Pancreas (tissue), 10 donors: Measurements from ENCODE around the gene OR10G3. TPM values are rescaled to one million over a fixed set of nuclear protein-coding genes. Genes with fewer than 3 reads are reported as not detected.

Experiments used
- ATAC-seq, 4 donors: fragments of 200-7000 bp; cut with Tn5 transposase; one replicate each; pipeline versions ENCODE4 v1.8.0 to v1.9.1; 2020; ENCODE audit warnings: mild to moderate bottlenecking in 4 of 4, moderate library complexity in 4 of 4
- DNase-seq, 6 donors: peaks; one replicate each; pipeline ENCODE4 v3.0.0-alpha.2; 2020
- FAIRE-seq: peaks from 2 replicates; lab custom pipeline; 2012; peaks lifted over from hg19 to GRCh38; lab: Jason Lieb, UNC
- H3K27ac ChIP-seq, 4 donors: fragments of 200-600 bp; sonication (generic); 1 replicate in 3 of 4; 2 replicates in 1 of 4; pipeline versions ENCODE4 v1.5.0 to v1.8.0; 2020
- H3K27me3 ChIP-seq, 4 donors: fragments of 200-600 bp; one replicate each; pipeline ENCODE4 v1.8.0; 2021
- H3K36me3 ChIP-seq, 3 donors: fragments of 200-600 bp; sonication (generic) in 1 of 3; one replicate each; pipeline versions ENCODE4 v1.5.0 to v1.8.0; 2020 to 2021
- H3K4me1 ChIP-seq, 3 donors: fragments of 200-600 bp; one replicate each; pipeline ENCODE4 v1.8.0; 2021
- H3K4me3 ChIP-seq, 4 donors: fragments of 200-600 bp; sonication (generic) in 2 of 4; one replicate each; pipeline versions ENCODE4 v1.5.0 to v1.8.0; 2020 to 2021
- H3K9me3 ChIP-seq, 4 donors: fragments of 200-600 bp; one replicate each; pipeline ENCODE4 v1.8.0; 2021
- WGBS, 2 donors: extraction: QIAGEN DNeasy Blood & Tissue Kit; methylation state at CpG; one replicate each; pipeline ENCODE4 v1.1.7; 2013; 5-methylcytosine and 5-hydroxymethylcytosine counted together
- intact Hi-C, 3 donors: fragments of 100-400 bp; cut with DNase I; formaldehyde crosslinking; loops; one replicate each; pipeline versions ENCODE4 v1.11.1 to v1.14.2; 2022
- polyA plus RNA-seq, 2 donors: library from polyadenylated mRNA; stranded (reverse); fragments of 200-250 nt; gene quantifications; one replicate each; pipeline ENCODE4 v1.2.3, GENCODE V29; 2013
- total RNA-seq, 6 donors: library from RNA; stranded (reverse); fragmentation: NEBNext Ultra II Directional in 4 of 6; extraction: Animal tissue kit (Norgen Biotek cat#: 25700) in 4 of 6; gene quantifications; one replicate each; pipeline versions ENCODE4 v1.2.1 to v1.2.4, GENCODE V29; 2021 to 2023
- TF ChIP-seq, protein P1 (sequence below), 4 donors: fragments of 200-600 bp; sonication (generic) in 3 of 4; IDR thresholded peaks; one replicate each; pipeline versions ENCODE4 v1.5.0 to v1.8.0; 2021; ENCODE audit warnings: antibody characterized with exemption in 4 of 4
- donor health status: healthy with polysubstance abuse.
- donor health status: DM: no; HTN: no; CAD: no; lungs with moderate emphysema.
- donor health status: DM: no; HTN: no; CAD: no.
- donor health status: control.
- donor health status: control.
- donor health status: Bipolar disorder and iron deficiency.
- donor health status: DM: yes; HTN: yes; CAD: no.
- donor health status: DM: no; HTN: no; CAD: no.
- donor health status: DM: no; HTN: no; CAD: no.
- donor health status: DM: yes; HTN: yes; CAD: no.

Gene OR10G3
- total and polyA plus RNA-seq, 8 donors = not detected

DNA sequence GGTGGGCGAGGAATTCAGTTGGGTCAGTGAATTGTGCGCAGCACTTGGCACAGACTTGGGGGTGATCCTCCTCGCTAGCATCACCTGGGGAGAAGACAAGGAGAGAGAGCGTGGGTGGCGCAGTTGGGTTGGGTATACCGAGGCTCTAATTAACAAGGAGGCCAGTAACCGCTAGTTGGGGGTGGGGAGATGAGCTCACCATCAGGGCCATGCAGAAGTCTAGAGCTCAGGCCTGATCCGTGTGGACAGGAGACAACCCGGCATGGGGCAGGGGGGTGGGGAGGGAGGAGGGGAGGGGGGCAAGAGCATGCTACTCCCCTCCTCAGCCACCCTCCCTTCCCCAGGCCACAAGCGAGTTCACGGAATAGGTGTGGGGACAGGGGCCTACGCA is 54.3 kb downstream of the OR10G3 start:
- intact Hi-C loops = no loop called here

DNA sequence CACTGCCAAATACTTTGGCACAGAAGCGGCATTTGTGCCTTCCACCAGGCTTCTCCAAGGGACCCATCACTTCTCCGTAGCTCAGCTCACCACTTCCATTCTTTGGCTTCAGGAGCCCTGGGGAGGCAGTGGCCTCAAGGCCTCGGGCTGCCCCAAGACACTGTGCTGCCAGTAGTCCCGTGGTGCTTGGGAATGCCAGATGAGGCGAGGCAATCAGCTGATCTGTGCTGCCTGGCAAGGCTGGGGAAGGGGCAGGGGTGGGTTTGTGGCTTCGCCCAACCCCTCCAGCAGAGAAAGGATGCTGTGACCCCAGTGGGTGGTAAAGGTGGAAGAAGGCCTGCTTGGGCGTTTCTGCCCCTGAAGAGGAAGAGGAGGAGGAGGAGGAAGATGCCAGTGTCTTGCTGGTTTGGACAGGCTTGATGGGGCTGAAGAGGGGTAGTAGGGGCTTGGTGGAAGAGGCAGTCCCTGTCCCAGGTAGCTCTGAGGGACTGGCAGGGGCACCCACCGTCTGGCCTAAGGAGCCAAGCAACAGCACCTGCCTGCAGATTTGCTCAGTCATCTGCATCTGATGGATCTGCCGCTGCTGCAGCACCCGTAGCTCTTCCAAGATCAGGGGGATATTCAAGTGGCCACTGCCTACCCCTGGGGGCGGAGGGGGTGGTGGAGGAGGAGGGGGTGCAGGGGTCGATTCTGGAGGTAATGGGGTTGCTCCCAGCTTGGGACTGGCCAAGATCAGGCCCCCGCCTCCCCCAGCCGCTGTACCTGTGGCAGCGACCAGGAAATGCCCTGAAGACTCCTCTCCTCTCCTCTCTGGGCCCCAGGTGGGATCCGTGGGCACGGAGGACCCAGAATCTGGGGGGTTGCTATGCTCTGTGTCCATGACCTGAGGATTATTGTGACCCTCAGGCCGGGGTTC is 55.0 kb downstream of the OR10G3 start:
- TF ChIP-seq, protein P1, sequence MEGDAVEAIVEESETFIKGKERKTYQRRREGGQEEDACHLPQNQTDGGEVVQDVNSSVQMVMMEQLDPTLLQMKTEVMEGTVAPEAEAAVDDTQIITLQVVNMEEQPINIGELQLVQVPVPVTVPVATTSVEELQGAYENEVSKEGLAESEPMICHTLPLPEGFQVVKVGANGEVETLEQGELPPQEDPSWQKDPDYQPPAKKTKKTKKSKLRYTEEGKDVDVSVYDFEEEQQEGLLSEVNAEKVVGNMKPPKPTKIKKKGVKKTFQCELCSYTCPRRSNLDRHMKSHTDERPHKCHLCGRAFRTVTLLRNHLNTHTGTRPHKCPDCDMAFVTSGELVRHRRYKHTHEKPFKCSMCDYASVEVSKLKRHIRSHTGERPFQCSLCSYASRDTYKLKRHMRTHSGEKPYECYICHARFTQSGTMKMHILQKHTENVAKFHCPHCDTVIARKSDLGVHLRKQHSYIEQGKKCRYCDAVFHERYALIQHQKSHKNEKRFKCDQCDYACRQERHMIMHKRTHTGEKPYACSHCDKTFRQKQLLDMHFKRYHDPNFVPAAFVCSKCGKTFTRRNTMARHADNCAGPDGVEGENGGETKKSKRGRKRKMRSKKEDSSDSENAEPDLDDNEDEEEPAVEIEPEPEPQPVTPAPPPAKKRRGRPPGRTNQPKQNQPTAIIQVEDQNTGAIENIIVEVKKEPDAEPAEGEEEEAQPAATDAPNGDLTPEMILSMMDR (IDR thresholded peaks at IDR 0.05) = no peak
- WGBS, 2 donors = 84 to 86% methylated on average over 18 of the region's 18 CpGs
- peak overlapping the region in 1 of 4 donors; percentile 61 for H3K4me3 ChIP-seq
- FAIRE-seq (no peak), ATAC-seq (no peak), DNase-seq (no peak)
- no peaks in the 10 kb centered on the region for H3K9me3 ChIP-seq
- no peaks in the 10 kb centered on the region for H3K27me3 ChIP-seq
- H3K4me1 ChIP-seq = no peaks in the 10 kb centered on the region
- H3K27ac ChIP-seq = no peak overlapping the region
- intact Hi-C loops = no loop called here
- H3K36me3 ChIP-seq = no peaks in the 10 kb centered on the region

More for the DNA sequence above, 54.3 kb downstream of the OR10G3 start:
- WGBS, 2 donors = 49 to 55% methylated on average over 11 to 12 of the region's 12 CpGs
- DNase-seq (peak in 1 of 6 donors; percentile 23), FAIRE-seq (no peak), ATAC-seq (peak; percentile 27 to 63 (median 41))
- TF ChIP-seq, protein P1 (IDR thresholded peaks at IDR 0.05) = no peak
- Histone ChIP-seq H3K9me3 (no peaks in the 10 kb centered on the region), H3K36me3 (no peaks in the 10 kb centered on the region), H3K27me3 (no peaks in the 10 kb centered on the region), H3K27ac (no peak overlapping the region), H3K4me1 (no peaks in the 10 kb centered on the region), H3K4me3 (peak overlapping the region; percentile 40 to 61 (median 54))

DNA sequence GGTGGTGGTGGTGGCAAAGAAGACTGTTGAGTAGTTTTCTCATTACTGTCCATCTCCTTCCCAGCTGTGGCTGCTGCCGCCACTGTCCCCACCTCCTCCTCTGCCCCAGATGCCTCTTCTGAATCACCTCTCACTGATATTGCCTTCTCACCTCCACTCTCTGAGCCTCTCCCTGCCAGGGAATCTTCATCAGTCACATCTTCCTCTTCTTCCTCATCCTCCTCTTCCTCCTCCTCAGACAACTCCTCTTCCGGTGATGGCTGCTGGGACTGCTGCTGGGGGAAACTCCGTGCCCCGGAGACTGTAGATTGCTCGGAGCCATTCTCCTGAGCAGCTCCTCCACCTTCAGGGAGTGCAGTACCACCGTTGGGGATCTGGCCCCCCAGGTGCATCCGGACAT is 56.7 kb downstream of the OR10G3 start:
- Histone ChIP-seq H3K36me3 (no peaks in the 10 kb centered on the region), H3K4me1 (no peaks in the 10 kb centered on the region), H3K27me3 (no peaks in the 10 kb centered on the region), H3K9me3 (no peaks in the 10 kb centered on the region), H3K27ac (no peak overlapping the region), H3K4me3 (no peak overlapping the region)
- DNase-seq (no peak), FAIRE-seq (no peak), ATAC-seq (no peak)
- intact Hi-C loops = no loop called here
- WGBS, 2 donors = 73 to 91% methylated on average over 6 to 7 of the region's 7 CpGs
- TF ChIP-seq, protein P1 (IDR thresholded peaks at IDR 0.05) = no peak

DNA sequence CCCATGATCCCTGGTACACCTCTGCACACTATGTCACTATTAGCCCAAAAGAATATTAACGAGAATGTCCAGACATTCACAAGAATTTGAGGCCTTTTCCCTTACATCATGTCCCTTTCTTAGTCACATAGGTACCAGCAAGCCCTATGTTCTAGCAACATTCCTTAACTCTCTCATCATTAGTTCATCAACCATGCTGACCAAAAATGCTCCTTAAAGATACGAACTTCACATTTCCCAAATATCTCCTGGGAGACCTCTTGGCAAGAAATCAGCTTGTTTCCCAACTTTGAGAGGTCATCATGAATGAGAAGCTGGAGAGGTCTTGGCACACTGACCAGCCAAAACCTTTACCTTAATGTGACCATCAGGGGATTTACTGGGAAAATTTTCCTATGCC is 58.4 kb downstream of the OR10G3 start:
- H3K4me3 ChIP-seq = no peak overlapping the region
- no peaks in the 10 kb centered on the region for H3K4me1 ChIP-seq
- no peak overlapping the region for H3K27ac ChIP-seq
- WGBS, 2 donors = 77 to 83% methylated on average over 2 of the region's 2 CpGs
- no peaks in the 10 kb centered on the region for H3K9me3 ChIP-seq
- H3K27me3 ChIP-seq = no peaks in the 10 kb centered on the region
- ATAC-seq (no peak), FAIRE-seq (no peak), DNase-seq (no peak)
- TF ChIP-seq, protein P1 (IDR thresholded peaks at IDR 0.05) = no peak
- no peaks in the 10 kb centered on the region for H3K36me3 ChIP-seq
- intact Hi-C loops = no loop called here

DNA sequence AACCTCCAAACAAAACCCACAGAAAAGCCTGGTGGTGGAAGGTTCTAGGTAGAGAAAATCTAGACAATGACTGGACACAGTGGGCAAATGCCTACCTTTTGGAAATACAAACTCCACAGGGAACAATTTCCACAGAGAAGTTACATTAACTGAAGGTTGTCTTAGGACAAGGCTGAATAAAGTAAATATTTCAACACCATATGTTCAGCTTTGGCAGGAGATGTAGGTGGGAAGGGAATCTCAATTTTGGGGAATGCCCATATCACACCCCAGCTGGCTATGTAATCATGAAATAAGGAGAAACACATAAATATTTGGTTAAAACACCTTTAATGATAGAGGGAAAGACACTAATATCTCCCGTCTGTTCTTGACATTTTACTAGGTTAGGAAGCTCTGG is 59.1 kb downstream of the OR10G3 start:
- ATAC-seq (no peak), FAIRE-seq (no peak), DNase-seq (no peak)
- Histone ChIP-seq H3K9me3 (no peaks in the 10 kb centered on the region), H3K4me1 (no peaks in the 10 kb centered on the region), H3K36me3 (no peaks in the 10 kb centered on the region), H3K27ac (no peak overlapping the region), H3K4me3 (no peak overlapping the region), H3K27me3 (no peaks in the 10 kb centered on the region)
- TF ChIP-seq, protein P1 (IDR thresholded peaks at IDR 0.05) = no peak
- intact Hi-C loops = no loop called here
- 50 to 57% methylated on average over 1 of the region's 1 CpG for WGBS, 2 donors
